CD4-positive, alpha-beta T cell treated with Interleukin-4 for 1 hour (primary cell): ENCODE results near the gene MTG2.

ENCODE experiments used
- DNase-seq, 2 donors: peaks; one replicate each; pipeline ENCODE4 v3.0.0-alpha.2; 2020 to 2022

Gene MTG2

GRCh38 chr20:62208061-62208794, 25.4 kb downstream of the MTG2 start:
- DNase-seq = no peak

DNA sequence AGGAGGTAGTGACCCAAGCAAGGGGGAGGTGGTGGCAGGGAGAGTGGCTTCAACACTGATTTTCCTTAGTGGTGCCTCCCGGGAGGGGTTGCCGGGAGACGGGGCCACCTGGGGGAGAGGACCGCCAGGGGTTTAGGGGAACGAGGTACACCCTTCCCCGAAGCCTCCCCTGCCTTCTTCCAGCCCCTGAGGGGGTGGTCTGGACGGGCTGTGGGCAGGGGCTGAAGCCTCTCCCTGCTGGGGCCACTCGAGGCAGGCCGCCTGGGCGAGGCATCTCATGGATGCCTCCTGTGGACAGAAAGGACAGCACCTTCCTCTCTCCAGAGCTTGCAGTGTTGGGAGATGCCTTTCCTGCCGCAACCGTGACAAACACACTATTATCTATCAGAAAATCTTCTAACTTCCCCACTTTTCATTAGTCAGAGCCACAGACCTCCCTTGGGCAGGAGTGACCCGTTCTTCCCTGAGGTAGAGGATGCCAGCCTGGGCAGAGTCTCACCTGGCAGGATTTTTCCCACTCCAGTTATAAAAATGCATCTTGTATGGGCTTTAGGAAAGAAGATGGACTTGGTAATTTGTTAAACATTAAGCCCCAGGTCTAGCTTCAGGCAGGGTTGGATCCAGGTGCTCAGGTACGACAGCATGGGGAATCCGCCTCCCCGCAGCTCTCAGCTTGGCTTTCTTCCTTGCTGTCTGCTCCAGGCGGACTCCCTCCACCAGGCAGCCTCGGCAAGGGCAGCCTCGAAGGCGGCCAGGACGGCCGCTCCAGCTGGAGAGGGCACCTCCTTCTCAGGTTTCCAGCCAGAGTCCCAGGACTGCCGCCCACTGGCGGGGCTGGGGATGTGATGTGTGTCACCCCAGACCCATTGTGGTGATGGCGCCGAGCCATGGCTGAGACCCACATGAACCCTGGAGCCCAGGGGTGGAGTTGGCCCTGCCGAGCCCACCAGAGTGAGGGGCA, 26.2 kb downstream of the MTG2 start:
- DNase-seq = no peak

DNA sequence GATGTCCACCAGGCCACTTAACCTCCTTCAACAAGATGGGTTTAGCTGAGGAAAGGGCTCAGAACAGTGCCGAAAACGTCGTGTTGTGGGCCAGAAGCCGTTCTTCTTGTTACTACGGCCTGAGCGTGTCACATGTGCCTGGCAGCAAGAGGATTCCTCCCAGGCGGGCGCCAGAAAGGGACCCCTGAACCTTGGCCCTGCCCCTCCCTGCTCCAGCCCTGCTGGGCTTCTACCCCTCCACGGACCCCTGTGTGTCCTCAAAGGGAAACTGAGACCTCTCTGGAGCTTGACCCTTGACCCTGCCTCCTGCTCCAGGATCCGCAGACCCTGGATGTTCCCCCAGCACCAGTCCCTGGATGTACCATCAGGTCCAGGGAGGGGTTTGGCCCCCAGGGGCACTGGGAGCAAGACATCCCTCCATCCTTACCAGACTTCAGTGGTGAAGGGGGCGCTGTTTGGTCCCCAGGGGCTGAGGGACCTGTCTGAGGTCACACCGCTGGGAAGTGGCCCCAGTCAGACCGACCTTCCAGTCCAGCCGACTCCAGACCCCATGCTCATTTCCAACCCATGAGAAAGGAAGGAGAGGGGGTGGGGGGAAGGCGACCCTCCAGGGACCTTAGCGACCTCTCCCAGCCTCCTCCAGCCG, 27.1 kb downstream of the MTG2 start:
- DNase-seq = no peak

DNA sequence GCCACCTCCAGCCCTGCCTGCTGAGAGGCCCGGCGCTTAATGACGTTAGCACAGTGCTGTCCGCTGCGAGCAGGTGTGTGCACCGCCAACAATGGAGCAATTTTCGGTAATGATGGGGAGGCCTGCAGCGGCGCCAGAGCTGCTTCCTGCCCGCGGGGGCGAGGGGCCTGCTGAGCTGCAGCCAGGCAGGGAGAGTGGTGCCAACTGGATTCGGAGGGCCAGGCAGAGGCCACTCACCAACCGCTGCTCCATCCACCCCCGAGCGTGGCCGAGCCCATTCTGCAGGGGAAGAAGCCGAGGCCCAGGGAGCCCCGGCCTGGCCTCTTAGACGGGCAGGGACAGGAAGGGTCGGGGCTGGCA, 27.6 kb downstream of the MTG2 start:
- no peak for DNase-seq

DNA sequence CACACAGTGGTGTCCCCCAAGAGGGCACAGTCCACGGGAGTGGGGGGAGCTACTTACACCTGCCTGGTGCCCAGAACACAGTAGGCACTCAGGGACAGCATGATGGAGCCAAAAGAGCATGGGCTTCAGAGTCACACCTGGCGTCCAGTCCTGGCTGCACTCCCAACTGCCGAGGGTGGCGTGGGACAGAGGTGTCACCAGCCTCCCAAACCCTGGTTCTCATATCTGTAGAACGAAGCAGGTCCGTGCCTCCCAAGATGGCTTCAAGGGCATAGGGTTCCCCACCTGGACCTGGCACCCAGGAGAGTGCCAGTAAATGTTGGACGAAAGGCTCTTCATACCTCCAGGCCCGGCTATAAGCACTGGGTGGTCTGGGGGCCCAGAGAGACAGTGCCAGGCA, 28.4 kb downstream of the MTG2 start:
- no peak for DNase-seq

GRCh38 chr20:62211769-62212288, 29.0 kb downstream of the MTG2 start:
- no peak for DNase-seq

DNA sequence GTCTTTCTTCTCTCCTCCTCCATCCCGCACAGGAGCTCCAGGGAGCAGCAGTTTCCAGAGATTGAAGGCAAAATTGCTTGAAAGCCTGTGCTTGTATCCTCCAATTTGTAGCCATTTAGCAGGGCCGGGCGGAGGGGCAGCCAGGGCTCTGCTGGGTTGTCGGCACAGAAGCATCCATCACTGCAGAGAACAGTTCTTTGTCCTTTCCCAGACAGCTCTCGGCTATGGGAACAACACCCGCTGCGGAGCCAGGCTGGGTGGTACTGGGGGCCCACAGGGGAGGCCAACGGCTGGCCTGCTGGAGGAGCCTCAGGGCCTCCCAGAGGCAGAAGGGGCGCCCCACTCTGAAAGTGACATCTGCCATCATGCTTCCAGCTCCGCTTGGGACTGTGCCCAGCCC, 29.5 kb downstream of the MTG2 start:
- no peak for DNase-seq

- DNase-seq = no peak
Measured at GRCh38 chr20:62214067-62214466, 31.2 kb downstream of the MTG2 start.

DNA sequence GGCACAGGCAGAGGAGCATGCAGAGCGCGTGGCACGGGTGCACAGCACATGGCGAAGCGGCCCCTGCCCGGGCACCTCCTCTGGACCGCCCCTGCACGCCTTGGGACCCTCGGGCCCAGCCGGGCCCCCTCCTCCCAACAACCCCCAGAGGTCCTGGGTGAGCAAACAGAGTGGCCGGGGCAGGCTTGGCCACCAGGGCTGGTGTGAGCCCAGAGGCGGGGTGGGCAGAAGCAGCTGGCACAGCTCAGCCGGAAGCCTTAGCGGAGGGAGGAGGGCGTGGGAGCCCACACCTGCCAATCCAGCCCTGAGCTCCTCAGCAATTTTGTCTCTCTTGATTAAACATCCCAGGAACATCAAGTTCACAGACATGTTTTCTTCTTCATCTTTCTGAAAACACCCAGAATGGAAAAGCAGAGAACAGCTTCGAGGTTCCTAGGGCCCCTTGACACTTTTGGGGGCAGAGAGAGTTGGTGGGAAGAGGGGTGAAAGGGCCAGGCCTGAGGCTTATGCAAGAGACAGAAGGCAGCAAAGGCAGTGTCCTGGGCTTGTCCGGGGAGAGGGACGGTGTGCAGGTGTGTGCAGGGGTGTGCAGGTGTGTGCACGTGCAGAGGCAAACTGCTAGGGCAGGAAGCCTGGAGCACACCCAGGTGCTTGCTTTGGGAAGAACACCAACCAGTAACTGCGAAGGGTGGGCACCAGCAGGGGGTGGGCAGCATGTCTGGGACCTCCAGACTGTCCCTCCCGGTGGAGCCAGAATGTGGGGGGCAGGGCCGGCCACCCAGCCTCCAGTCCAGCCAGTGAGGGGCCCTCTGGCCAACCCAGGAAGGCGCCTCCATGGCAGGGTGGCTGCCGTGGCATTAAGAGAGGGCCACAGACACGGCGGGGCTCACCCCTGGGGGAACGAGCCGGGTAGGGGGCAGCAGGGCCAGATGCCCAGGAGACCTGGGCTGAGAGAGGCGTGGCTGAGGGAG, 32.5 kb downstream of the MTG2 start:
- no peak for DNase-seq

- DNase-seq = no peak
Measured at GRCh38 chr20:62215991-62216635, 33.3 kb downstream of the MTG2 start.

DNA sequence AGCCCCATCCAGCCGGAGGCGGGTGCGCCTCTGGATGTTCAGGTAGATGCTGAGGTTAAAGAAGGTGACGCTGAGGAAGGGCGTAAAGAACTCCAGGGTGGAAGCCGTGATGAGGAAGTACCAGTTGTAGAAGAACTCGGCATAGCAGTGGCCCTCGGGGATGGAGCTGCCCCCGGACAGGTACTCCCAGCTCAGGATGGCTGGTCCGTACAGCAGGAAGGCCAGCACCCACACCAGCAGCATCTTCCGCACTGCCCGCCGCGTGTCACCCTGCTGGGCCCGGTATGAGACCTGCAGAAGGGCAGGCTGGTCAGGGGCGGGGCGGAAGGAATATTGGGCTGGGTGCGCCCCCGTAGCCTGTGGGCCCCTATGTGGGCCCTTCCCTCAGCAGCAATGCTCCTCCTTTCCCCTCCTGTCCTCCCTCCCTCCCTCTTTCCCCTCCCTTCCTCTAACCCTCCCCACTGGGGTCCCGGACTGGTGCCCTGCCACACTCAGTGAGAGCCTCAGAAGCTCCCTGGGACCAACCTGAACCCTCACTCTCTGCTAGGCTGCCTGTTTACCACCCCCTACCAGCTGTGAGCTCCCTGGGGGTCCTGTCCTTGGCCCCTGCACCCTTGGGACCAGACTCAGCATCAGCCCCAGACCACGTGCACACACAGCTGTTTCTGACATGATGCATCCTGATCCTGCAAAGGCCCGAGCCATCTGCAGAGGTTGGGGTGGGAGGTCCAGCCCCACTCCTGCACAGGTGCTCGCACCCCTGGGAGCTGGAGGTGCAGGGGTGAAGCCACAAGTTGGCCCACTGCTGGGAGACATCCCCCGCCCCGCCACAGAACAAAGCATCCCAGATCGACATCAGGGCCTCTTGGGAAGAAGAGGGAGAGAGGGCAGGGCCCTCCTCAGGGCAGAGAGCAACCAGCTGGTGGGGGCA, 34.1 kb downstream of the MTG2 start:
- no peak for DNase-seq

GRCh38 chr20:62217913-62218773, 35.3 kb downstream of the MTG2 start:
- DNase-seq = no peak

DNA sequence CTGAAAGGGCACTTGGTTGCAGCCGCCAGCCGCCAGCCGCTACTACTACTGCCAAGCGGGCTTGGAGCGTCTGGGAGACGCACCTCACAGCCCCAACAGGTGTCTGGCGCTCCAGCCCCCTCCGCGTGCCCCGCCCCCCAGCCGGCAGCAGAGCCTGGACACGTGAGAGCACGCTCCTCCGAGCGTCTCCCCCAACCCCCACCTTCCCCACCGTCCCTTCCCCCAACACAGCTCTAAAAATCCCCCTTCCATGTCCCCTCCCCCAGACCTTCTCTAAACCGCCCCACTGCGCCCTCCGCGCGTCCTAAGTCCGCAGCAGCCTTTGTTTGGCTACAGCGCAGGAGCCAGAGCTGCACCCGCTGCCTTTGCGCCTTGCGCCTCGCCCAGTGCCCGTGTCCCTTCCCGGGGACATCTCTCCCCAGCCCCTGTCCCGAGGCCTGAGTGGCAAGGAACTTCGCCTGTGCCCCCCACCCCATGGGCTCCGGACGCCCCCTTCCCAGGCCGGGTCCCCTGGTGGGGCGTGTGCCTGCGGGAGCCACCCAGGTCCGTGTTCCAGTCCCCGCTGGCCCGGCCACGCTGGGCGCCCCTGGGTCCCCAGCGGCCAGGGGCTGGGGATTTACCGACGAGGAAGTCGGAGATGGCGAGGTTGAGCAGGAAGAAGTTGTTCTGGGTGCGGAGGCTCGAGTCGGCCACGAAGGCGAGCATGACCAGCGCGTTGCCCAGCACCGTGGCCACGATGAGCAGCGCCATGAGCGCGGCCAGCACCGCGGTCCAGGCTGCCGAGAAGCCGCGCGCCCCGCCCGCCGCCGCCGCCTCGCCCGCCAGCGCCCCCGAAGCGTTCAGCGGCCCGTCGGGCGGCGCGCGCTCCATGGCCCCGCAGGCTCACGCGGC, 36.5 kb downstream of the MTG2 start:
- no peak for DNase-seq

GRCh38 chr20:62219992-62220665, 37.3 kb downstream of the MTG2 start, which contains the start of gene HRH3:
HRH3 (minus strand) TSS chr20:62220278; CDS start chr20:62219970, 308 bp downstream.
- DNase-seq = peak in 1 of 2 donors; percentile 49

DNA sequence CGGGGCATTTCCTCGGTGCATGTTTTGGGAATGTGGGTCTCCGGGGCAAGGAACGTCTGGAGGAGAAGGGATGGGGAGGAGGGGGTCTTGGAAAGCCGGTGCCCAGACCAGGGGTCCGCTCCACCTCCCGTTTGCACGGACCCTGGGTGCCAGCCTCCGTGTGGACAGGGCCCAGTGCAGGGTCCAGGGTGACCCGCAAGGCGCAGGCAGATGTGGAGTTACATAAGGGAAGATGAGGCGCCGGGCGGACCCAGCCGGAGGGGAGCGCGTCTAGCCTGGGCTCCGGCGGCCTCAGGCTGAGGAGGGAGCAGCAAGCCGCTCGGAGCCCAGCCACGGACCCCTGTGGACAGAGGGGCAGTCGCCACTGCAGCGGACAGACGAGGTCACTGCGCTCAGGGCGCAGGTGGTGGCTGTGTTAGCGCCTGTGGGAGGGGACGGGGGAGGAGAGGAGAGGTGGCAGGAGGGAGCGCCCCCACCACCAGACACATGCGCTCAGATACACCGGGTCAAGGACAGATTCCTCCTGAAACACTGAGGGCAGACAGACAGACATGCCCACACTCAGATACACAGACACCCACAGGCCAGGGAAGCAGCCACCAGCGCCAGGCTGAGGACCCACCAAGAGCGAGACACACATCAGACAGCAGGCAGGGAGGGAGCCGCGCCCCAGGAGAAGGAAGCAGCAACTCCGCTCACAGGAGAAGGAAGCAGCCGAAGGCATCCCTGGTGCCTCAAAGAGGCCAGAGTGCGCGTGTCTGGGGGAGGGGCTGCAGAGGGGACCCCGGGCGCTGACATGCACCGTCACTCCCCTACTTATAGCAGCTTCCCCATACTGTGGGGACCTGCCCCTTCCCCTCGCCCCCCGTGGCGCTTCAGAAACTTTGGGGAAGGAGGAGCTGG, 38.1 kb downstream of the MTG2 start:
- no peak for DNase-seq

DNA sequence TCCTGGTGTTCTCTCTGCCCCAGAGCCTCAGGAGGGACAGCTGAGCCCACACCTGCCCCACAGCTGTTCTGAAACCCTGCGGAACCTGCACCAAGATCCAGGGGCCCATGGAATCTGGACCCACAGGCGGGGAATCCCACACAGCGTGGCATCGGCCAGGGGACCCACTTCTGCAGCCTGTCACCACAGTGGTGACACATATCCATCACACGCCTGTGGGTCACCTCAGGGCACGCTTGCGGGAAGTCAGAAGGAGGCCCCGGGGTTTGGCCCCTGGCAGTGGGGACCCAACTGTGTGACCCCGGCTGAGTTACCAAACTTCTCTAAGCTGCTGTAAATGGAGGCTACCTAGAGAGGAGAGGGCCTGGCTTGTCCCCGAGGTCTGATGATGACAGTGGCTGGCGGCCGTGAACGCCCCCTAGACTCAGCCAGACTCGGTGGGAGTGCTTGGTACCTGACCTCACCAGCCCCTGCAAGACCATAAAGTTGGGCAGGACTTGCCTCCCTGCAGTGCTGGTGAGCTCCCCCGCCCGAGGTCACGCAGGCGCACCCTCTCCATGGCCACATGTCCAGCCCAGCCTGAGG, 39.5 kb downstream of the MTG2 start:
- DNase-seq = no peak
